ENCODE results near the gene SPRN. TPM values are rescaled to one million over a fixed set of nuclear protein-coding genes. Genes with fewer than 3 reads are reported as not detected.
"Not testable (repeated sequence)": the region's sequence is repeated elsewhere in the genome, so short reads cannot be mapped to it uniquely, and the experiment has no call there.

Gene SPRN
- total RNA-seq (2021) (0.13 TPM in 1 of 2 replicates, not detected in the other), Bru-seq, nascent RNA (not detected), BruChase-seq, experiment 1, labeled RNA remaining after a 2-hour chase (not detected), BruChase-seq, experiment 2, labeled RNA remaining after a 6-hour chase (not detected)
- long read RNA-seq: 0 reads

DNA sequence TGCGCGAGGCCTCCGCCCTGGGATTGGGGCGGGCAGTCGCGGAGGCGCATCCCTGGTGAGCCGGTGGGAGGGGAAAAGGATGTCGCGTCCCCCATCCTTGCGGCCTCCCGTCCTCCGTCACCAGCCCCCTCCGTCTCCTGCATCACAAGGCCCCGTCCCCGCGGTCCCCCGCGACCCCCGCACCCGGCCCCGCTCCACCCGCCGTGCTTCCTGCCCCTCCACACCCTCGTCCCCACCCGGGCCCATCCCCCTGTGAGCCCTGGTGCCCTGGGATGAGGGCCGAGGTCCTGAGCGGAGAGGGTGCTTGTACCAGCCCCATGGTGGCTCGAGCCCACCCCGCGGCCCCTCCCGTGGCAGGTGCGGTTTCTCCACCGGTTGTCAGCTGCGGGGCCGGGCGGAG lies at the start of gene SPRN:
TSS of gene SPRN (minus strand) at position 25 of the 400 bp plus-strand sequence. CDS start 944 bp downstream, outside the sequence.
- POLR2A ChIA-PET (ENCODE audit: low non-redundant PET); H3K4me1 ChIP-seq (ENCODE audit: insufficient read depth, low read length, poor library complexity, severe bottlenecking); DNase-seq (ENCODE audit: low spot score); H3K27me3 ChIP-seq (replicated peaks; ENCODE audit: insufficient read depth, low read depth, low read length, poor library complexity); intact Hi-C loops (cut with micrococcal nuclease; ENCODE audit: unreplicated experiment); CTCF ChIA-PET; H3K9me3 ChIP-seq (ENCODE audit: low read depth, low read length, poor library complexity, severe bottlenecking); H3K4me3 ChIP-seq (ENCODE audit: low read depth, low read length, poor library complexity, severe bottlenecking); H3K36me3 ChIP-seq (ENCODE audit: insufficient read depth, low read length, poor library complexity, severe bottlenecking); BruUV-seq (replicated peaks); H3K27ac ChIP-seq (ENCODE audit: low read depth, low read length, poor library complexity, severe bottlenecking): not testable (repeated sequence)

DNA sequence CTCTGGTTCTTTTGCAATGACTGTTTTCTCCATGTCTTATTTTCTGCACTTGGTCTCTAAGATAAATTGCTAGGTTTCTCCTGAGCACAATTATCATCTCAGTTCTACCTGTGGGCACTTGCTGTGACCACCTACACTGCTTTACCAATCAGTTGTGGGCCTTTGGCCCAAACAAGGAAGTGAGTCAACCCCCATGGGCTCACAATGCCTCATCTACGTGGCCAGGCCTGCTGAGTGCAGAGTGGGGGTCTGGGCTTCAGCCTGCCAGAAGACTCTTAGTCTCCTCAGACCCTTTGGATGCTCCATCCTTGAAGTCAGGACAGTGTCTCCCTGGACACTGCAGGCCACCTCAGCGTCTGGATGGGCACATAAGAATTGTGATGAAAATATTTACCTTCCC lies 49.6 kb upstream of the SPRN start:
- TF ChIP-seq CTCF (conservative IDR thresholded peaks at IDR 0.05; ENCODE audit: low read depth, low read length): no peak
- CTCF ChIA-PET: no interaction called here
- POLR2A ChIA-PET (ENCODE audit: low non-redundant PET): no interaction called here

DNA sequence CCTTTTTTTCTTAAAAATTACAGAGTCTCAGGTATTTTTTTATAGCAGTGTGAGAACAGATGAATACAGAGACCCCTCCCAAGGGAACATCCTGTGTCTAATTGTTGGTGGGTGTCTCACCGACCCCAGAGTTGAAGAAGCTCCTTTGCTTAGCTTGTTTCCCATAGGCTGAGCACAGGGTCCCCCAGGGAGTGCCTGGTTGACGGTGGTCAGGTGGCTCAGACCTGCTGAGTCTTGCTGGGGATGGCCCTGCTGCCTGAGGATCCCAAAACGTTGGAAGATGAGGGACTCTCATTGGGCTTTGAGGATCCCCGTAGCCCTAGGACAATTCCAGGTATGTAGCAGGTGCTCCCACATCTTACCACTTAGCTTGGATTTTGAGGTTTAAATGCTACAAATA lies 48.8 kb upstream of the SPRN start:
- TF ChIP-seq EZH2 (IDR thresholded peaks at IDR 0.05; ENCODE audit: borderline replicate concordance, low read depth, low read length, poor library complexity, severe bottlenecking) (no peak), CTCF (conservative IDR thresholded peaks at IDR 0.05; ENCODE audit: low read depth, low read length) (no peak)
- Histone ChIP-seq H3K27ac (ENCODE audit: low read depth, low read length, poor library complexity, severe bottlenecking) (no peak overlapping the region), H3K9me3 (ENCODE audit: low read depth, low read length, poor library complexity, severe bottlenecking) (no peaks in the 10 kb centered on the region), H3K36me3 (ENCODE audit: insufficient read depth, low read length, poor library complexity, severe bottlenecking) (no peaks in the 10 kb centered on the region), H3K4me3 (ENCODE audit: low read depth, low read length, poor library complexity, severe bottlenecking) (no peak overlapping the region), H3K4me1 (ENCODE audit: insufficient read depth, low read length, poor library complexity, severe bottlenecking) (no peaks in the 10 kb centered on the region), H3K27me3 (replicated peaks; ENCODE audit: insufficient read depth, low read depth, low read length, poor library complexity) (peaks cover 14% of the 10 kb centered on the region)
- no TSS peak for BruUV-seq (replicated peaks)
- intact Hi-C loops (cut with micrococcal nuclease; ENCODE audit: unreplicated experiment): no loop called here
- ChIA-PET POLR2A (ENCODE audit: low non-redundant PET) (no interaction called here), CTCF (no interaction called here)
- no peak for DNase-seq (ENCODE audit: low spot score)

More for the DNA sequence above, 49.6 kb upstream of the SPRN start:
- Histone ChIP-seq H3K27me3 (replicated peaks; ENCODE audit: insufficient read depth, low read depth, low read length, poor library complexity) (peaks cover 14% of the 10 kb centered on the region), H3K4me3 (ENCODE audit: low read depth, low read length, poor library complexity, severe bottlenecking) (no peak overlapping the region), H3K9me3 (ENCODE audit: low read depth, low read length, poor library complexity, severe bottlenecking) (no peaks in the 10 kb centered on the region), H3K27ac (ENCODE audit: low read depth, low read length, poor library complexity, severe bottlenecking) (no peak overlapping the region), H3K4me1 (ENCODE audit: insufficient read depth, low read length, poor library complexity, severe bottlenecking) (no peaks in the 10 kb centered on the region), H3K36me3 (ENCODE audit: insufficient read depth, low read length, poor library complexity, severe bottlenecking) (no peaks in the 10 kb centered on the region)
- intact Hi-C loops (cut with micrococcal nuclease; ENCODE audit: unreplicated experiment): no loop called here
- no TSS peak for BruUV-seq (replicated peaks)
- DNase-seq (ENCODE audit: low spot score): no peak

GRCh38 chr10:133471300-133472109 lies 47.1 kb upstream of the SPRN start:
- H3K4me3 ChIP-seq (ENCODE audit: low read depth, low read length, poor library complexity, severe bottlenecking): no peak overlapping the region
- H3K4me1 ChIP-seq (ENCODE audit: insufficient read depth, low read length, poor library complexity, severe bottlenecking): no peaks in the 10 kb centered on the region
- DNase-seq (ENCODE audit: low spot score): no peak
- TF ChIP-seq EZH2 (IDR thresholded peaks at IDR 0.05; ENCODE audit: borderline replicate concordance, low read depth, low read length, poor library complexity, severe bottlenecking): no peak
- no peak for TF ChIP-seq CTCF (conservative IDR thresholded peaks at IDR 0.05; ENCODE audit: low read depth, low read length)
- H3K27ac ChIP-seq (ENCODE audit: low read depth, low read length, poor library complexity, severe bottlenecking): no peak overlapping the region
- ChIA-PET POLR2A (ENCODE audit: low non-redundant PET) (no interaction called here), CTCF (no interaction called here)
- H3K36me3 ChIP-seq (ENCODE audit: insufficient read depth, low read length, poor library complexity, severe bottlenecking): no peaks in the 10 kb centered on the region
- intact Hi-C loops (cut with micrococcal nuclease; ENCODE audit: unreplicated experiment): no loop called here
- no TSS peak for BruUV-seq (replicated peaks)
- H3K9me3 ChIP-seq (ENCODE audit: low read depth, low read length, poor library complexity, severe bottlenecking): no peaks in the 10 kb centered on the region
- peaks cover 12% of the 10 kb centered on the region for H3K27me3 ChIP-seq (replicated peaks; ENCODE audit: insufficient read depth, low read depth, low read length, poor library complexity)

DNA sequence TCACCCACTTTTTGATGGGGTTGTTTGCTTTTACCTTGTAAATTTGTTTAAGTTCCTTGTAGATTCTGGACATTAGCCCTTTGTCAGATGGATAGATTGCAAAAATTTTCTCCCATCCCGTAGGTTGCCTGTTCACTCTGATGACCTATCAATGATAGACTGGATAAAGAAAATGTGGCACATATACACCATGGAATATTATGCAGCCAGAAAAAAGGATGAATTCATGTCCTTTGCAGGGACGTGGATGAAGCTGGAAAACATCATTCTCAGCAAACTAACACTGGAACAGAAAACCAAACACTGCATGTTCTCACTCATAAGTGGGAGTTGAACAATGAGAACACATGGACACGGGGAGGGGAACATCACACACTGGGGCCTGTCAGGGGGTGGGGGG lies 44.8 kb upstream of the SPRN start:
- H3K27ac ChIP-seq (ENCODE audit: low read depth, low read length, poor library complexity, severe bottlenecking); DNase-seq (ENCODE audit: low spot score); BruUV-seq (replicated peaks); H3K9me3 ChIP-seq (ENCODE audit: low read depth, low read length, poor library complexity, severe bottlenecking); H3K27me3 ChIP-seq (replicated peaks; ENCODE audit: insufficient read depth, low read depth, low read length, poor library complexity); POLR2A ChIA-PET (ENCODE audit: low non-redundant PET); intact Hi-C loops (cut with micrococcal nuclease; ENCODE audit: unreplicated experiment); H3K4me3 ChIP-seq (ENCODE audit: low read depth, low read length, poor library complexity, severe bottlenecking); H3K36me3 ChIP-seq (ENCODE audit: insufficient read depth, low read length, poor library complexity, severe bottlenecking); CTCF ChIA-PET; H3K4me1 ChIP-seq (ENCODE audit: insufficient read depth, low read length, poor library complexity, severe bottlenecking): not testable (repeated sequence)

Measured in A673 (cell line).